Ovary (tissue), 3 donors: Measurements from ENCODE around the gene MAPK8IP1.

Source experiments
- CTCF ChIP-seq, 3 donors: fragments of 450-650 bp in 2 of 3; fragments of 200-600 bp in 1 of 3; IDR thresholded peaks; one replicate each; pipeline versions ENCODE4 v1.5.1 to v1.8.0; 2016 to 2022; ENCODE audit warnings: antibody characterized with exemption in 3 of 3, mild to moderate bottlenecking in 1 of 3
- EP300 ChIP-seq: sonication (generic); formaldehyde crosslinking; IDR thresholded peaks from one replicate; pipeline ENCODE4 v1.6.1; 2017; ENCODE audit warnings: antibody characterized with exemption
- POLR2A ChIP-seq: fragments of 450-650 bp; IDR thresholded peaks from one replicate; pipeline ENCODE4 v1.6.1; 2017; ENCODE audit warnings: antibody characterized with exemption, mild to moderate bottlenecking, moderate library complexity
- donor health status: DM: no; HTN: no; CAD: no.

DNA sequence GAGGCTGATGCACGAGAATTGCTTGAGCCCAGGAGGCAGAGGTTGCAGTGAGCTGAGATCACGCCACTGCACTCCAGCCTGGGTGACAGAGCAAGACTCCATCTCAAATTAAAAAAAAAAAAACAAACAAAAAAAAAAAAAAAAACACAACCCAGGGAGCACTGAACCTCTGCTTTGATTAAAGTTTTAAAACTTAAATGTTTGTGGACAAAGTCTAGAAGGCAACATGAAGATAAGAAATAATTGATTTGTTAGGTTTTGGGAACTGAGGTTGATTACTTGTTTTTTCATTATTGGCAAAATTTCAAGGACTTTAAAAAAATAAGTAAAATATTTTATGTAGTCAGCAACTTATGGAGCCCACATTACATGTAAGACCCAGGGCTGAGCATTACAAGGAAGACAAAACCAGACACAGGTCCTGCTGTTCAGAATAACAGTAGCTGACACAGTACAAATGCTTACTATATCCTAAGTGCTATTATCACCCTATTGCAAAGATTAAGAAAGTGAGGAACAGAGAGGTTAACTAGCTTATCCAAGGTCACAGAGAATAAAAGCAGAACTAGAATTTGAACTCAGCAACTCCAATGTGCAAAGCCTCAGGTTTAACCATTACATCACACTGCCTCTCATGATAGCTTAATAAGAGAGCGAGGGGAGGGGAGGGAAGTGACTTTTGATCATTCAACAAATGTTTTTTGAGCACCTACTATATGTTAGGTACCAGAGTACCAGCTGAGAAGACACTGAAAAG, 40.5 kb upstream of the MAPK8IP1 start:
- TF ChIP-seq CTCF (IDR thresholded peaks at IDR 0.05): no peak
- TF ChIP-seq POLR2A: no peak
- no peak for TF ChIP-seq EP300
